Kidney (tissue), 14 donors: Measurements from ENCODE around the gene PPARGC1A. TPM values are rescaled to one million over a fixed set of nuclear protein-coding genes. Genes with fewer than 3 reads are reported as not detected.

Experiments used
- DNase-seq, 5 donors: peaks; one replicate each; pipeline ENCODE4 v3.0.0-alpha.2; 2013 to 2020
- FAIRE-seq: peaks from 2 replicates; lab custom pipeline; 2012; peaks lifted over from hg19 to GRCh38; lab: Jason Lieb, UNC
- H3K27ac ChIP-seq, 2 donors: one replicate each; pipeline ENCODE4 v1.7.0; 2013; ENCODE audit warnings: low read depth in 2 of 2, low read length in 2 of 2, inconsistent platforms in 1 of 2
- H3K27me3 ChIP-seq: one replicate; pipeline ENCODE4 v1.7.1; 2013; ENCODE audit warnings: low read length, inconsistent platforms; ENCODE audit not compliant: control insufficient read depth, insufficient read depth
- H3K36me3 ChIP-seq, 3 donors: one replicate each; pipeline versions ENCODE4 v1.7.0 to v1.7.1; 2013; ENCODE audit warnings: low read length in 3 of 3, control low read depth in 1 of 3, inconsistent platforms in 1 of 3; ENCODE audit not compliant: insufficient read depth in 3 of 3, control insufficient read depth in 2 of 3
- H3K4me1 ChIP-seq, 3 donors: one replicate each; pipeline versions ENCODE4 v1.7.0 to v1.7.1; 2013; ENCODE audit warnings: low read length in 3 of 3, inconsistent platforms in 1 of 3, low read depth in 1 of 3; ENCODE audit not compliant: control insufficient read depth in 2 of 3, insufficient read depth in 2 of 3
- H3K4me3 ChIP-seq, 3 donors: one replicate each; pipeline versions ENCODE4 v1.7.0 to v1.8.1; 2013; ENCODE audit warnings: low read length in 3 of 3, control low read depth in 1 of 3, inconsistent platforms in 1 of 3
- H3K9ac ChIP-seq, 3 donors: one replicate each; pipeline versions ENCODE4 v1.7.0 to v1.7.1; 2013; ENCODE audit warnings: low read length in 3 of 3, control low read depth in 1 of 3, inconsistent platforms in 1 of 3
- H3K9me3 ChIP-seq, 3 donors: one replicate each; pipeline versions ENCODE4 v1.7.0 to v1.7.1; 2013; ENCODE audit warnings: low read length in 3 of 3, control low read depth in 1 of 3, inconsistent platforms in 1 of 3; ENCODE audit not compliant: control insufficient read depth in 2 of 3, insufficient read depth in 1 of 3
- intact Hi-C: fragments of 100-400 bp; cut with DNase I; formaldehyde crosslinking; loops from one replicate; pipeline ENCODE4 v1.11.1; 2022
- polyA plus RNA-seq: library from polyadenylated mRNA; stranded (reverse); fragments of 350-450 nt; fragmentation: Illumina TruSeq; extraction: RNeasy Lipid Tissue Mini Kit (QIAGEN cat#74804); gene quantifications from one replicate; pipeline ENCODE4 v1.2.3, GENCODE V29; 2014; ENCODE audit warnings: low read depth, low replicate concordance; ENCODE audit not compliant: insufficient read depth
- total RNA-seq: library from RNA; stranded (reverse); fragmentation: NEBNext Ultra II Directional; extraction: Animal tissue kit (Norgen Biotek cat#: 25700); gene quantifications from one replicate; pipeline ENCODE4 v1.2.1, GENCODE V29; 2021
- TF ChIP-seq, protein P1 (sequence below): IDR thresholded peaks from 3 replicates; pipeline ENCODE4 v1.5.1; 2012; ENCODE audit warnings: mild to moderate bottlenecking, moderate library complexity, borderline replicate concordance; ENCODE audit not compliant: insufficient read depth; ENCODE audit errors: extremely low read depth
- donor health status: control.
- donor health status: control.
- donor health status: control.
- donor health status: control.
- donor health status: control.
- donor health status: DM: yes; HTN: yes; CAD: no.
- donor health status: Normal renal cell carcinoma (clear cell type).

The PPARGC1A gene
- total and polyA plus RNA-seq, 2 donors from 2014 or later: 22.8 to 80.8 TPM

GRCh38 chr4:23768541-23768940 is 121.3 kb downstream of the PPARGC1A start:
- Histone ChIP-seq H3K36me3 (no peaks in the 10 kb centered on the region), H3K27me3 (no peaks in the 10 kb centered on the region), H3K4me3 (peak overlapping the region in 1 of 3 donors; percentile 17), H3K27ac (peak overlapping the region in 1 of 2 donors; percentile 1), H3K9me3 (no peaks in the 10 kb centered on the region), H3K4me1 (peaks cover 0 to 6% (median 0%) of the 10 kb centered on the region in 3 donors), H3K9ac (no peak overlapping the region)
- no peak for FAIRE-seq
- TF ChIP-seq, protein P1, sequence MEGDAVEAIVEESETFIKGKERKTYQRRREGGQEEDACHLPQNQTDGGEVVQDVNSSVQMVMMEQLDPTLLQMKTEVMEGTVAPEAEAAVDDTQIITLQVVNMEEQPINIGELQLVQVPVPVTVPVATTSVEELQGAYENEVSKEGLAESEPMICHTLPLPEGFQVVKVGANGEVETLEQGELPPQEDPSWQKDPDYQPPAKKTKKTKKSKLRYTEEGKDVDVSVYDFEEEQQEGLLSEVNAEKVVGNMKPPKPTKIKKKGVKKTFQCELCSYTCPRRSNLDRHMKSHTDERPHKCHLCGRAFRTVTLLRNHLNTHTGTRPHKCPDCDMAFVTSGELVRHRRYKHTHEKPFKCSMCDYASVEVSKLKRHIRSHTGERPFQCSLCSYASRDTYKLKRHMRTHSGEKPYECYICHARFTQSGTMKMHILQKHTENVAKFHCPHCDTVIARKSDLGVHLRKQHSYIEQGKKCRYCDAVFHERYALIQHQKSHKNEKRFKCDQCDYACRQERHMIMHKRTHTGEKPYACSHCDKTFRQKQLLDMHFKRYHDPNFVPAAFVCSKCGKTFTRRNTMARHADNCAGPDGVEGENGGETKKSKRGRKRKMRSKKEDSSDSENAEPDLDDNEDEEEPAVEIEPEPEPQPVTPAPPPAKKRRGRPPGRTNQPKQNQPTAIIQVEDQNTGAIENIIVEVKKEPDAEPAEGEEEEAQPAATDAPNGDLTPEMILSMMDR: no peak
- intact Hi-C loops: no loop called here
- DNase-seq: no peak

- Histone ChIP-seq H3K36me3 (no peaks in the 10 kb centered on the region), H3K27ac (no peak overlapping the region), H3K27me3 (no peaks in the 10 kb centered on the region), H3K4me3 (no peak overlapping the region), H3K9me3 (no peaks in the 10 kb centered on the region), H3K9ac (no peak overlapping the region), H3K4me1 (peaks cover 0 to 6% (median 0%) of the 10 kb centered on the region in 3 donors)
- FAIRE-seq: no peak
- TF ChIP-seq, protein P1: no peak
- intact Hi-C loops: no loop called here
- no peak for DNase-seq
Observed at GRCh38 chr4:23766344-23766743, 123.5 kb downstream of the PPARGC1A start.

- H3K4me3 ChIP-seq: no peak overlapping the region
- intact Hi-C loops: no loop called here
- no peak overlapping the region for H3K27ac ChIP-seq
- no peaks in the 10 kb centered on the region for H3K27me3 ChIP-seq
- H3K9me3 ChIP-seq: no peaks in the 10 kb centered on the region
- DNase-seq: no peak
- peaks cover 0 to 6% (median 0%) of the 10 kb centered on the region in 3 donors for H3K4me1 ChIP-seq
- TF ChIP-seq, protein P1: no peak
- no peaks in the 10 kb centered on the region for H3K36me3 ChIP-seq
- no peak overlapping the region for H3K9ac ChIP-seq
- no peak for FAIRE-seq
Observed at GRCh38 chr4:23763559-23763958, 126.3 kb downstream of the PPARGC1A start.

GRCh38 chr4:23762551-23762950 is 127.3 kb downstream of the PPARGC1A start:
- intact Hi-C loops: no loop called here
- H3K27me3 ChIP-seq: no peaks in the 10 kb centered on the region
- TF ChIP-seq, protein P1: no peak
- DNase-seq (no peak), FAIRE-seq (no peak)
- peaks cover 0 to 4% (median 0%) of the 10 kb centered on the region in 3 donors for H3K4me1 ChIP-seq
- no peak overlapping the region for H3K4me3 ChIP-seq
- no peaks in the 10 kb centered on the region for H3K9me3 ChIP-seq
- H3K9ac ChIP-seq: no peak overlapping the region
- H3K27ac ChIP-seq: no peak overlapping the region
- H3K36me3 ChIP-seq: no peaks in the 10 kb centered on the region
